Stomach (tissue), 9 donors: ENCODE results near the gene PDCD7. TPM values are rescaled to one million over a fixed set of nuclear protein-coding genes. Genes with fewer than 3 reads are reported as not detected.

ENCODE experiments used
- DNase-seq, 2 donors: peaks; one replicate each; pipeline versions ENCODE4 v3.0.0 to v3.0.0-alpha.2; 2013 to 2019
- H3K27ac ChIP-seq, 5 donors: fragments of 200-600 bp in 4 of 5; sonication (generic) in 4 of 5; one replicate each; pipeline ENCODE4 v1.5.1; 2013 to 2019; ENCODE audit warnings: mild to moderate bottlenecking in 1 of 5, moderate library complexity in 1 of 5
- H3K27me3 ChIP-seq, 3 donors: fragments of 200-600 bp; sonication (generic); one replicate each; pipeline ENCODE4 v1.5.1; 2017 to 2019; ENCODE audit warnings: mixed run types in 1 of 3
- H3K36me3 ChIP-seq, 4 donors: fragments of 200-600 bp; sonication (generic); 1 replicate in 3 of 4; 2 replicates in 1 of 4; pipeline ENCODE4 v1.5.1; 2016 to 2019
- H3K4me1 ChIP-seq, 4 donors: fragments of 200-600 bp; sonication (generic); one replicate each; pipeline ENCODE4 v1.5.1; 2016 to 2019
- H3K4me3 ChIP-seq, 4 donors: fragments of 200-600 bp; sonication (generic) in 3 of 4; one replicate each; pipeline ENCODE4 v1.5.1; 2016 to 2019; ENCODE audit warnings: mild to moderate bottlenecking in 1 of 4
- H3K9me3 ChIP-seq, 4 donors: fragments of 200-600 bp; sonication (generic); one replicate each; pipeline ENCODE4 v1.5.1; 2016 to 2019
- CTCF ChIP-seq, 7 experiments: fragments of 450-650 bp in 4 of 7; fragments of 200-600 bp in 3 of 7; sonication (generic) in 3 of 7; IDR thresholded peaks; one replicate each; pipeline ENCODE4 v1.5.1; 2016 to 2019; ENCODE audit warnings: antibody characterized with exemption in 7 of 7, control low read depth in 2 of 7, mild to moderate bottlenecking in 1 of 7
- EP300 ChIP-seq: sonication (generic); formaldehyde crosslinking; IDR thresholded peaks from one replicate; pipeline ENCODE4 v1.6.1; 2017; ENCODE audit warnings: antibody characterized with exemption
- POLR2A ChIP-seq, 4 donors: fragments of 450-650 bp; IDR thresholded peaks; one replicate each; pipeline ENCODE4 v1.6.1; 2016; ENCODE audit warnings: antibody characterized with exemption in 4 of 4, control low read depth in 2 of 4, mild to moderate bottlenecking in 1 of 4, moderate library complexity in 1 of 4
- POLR2AphosphoS5 ChIP-seq, 3 donors: sonication (generic); formaldehyde crosslinking; IDR thresholded peaks; one replicate each; pipeline ENCODE4 v1.6.1; 2016; ENCODE audit warnings: antibody characterized with exemption in 3 of 3
- WGBS, 5 donors: extraction: QIAGEN DNeasy Blood & Tissue Kit in 3 of 5; methylation state at CpG; one replicate each; pipeline versions ENCODE4 v1.1.5 to v1.1.7; 2013 to 2018; 5-methylcytosine and 5-hydroxymethylcytosine counted together
- intact Hi-C: fragments of 100-400 bp; cut with DNase I; formaldehyde crosslinking; loops from one replicate; pipeline ENCODE4 v1.15.1; 2023; ENCODE audit warnings: low total_unique reads
- polyA plus RNA-seq, 3 donors: library from polyadenylated mRNA; stranded (reverse); fragments of 200-250 nt; gene quantifications; one replicate each; pipeline ENCODE4 v1.2.3, GENCODE V29; 2013
- total RNA-seq, 5 donors: library from RNA; depleted of rRNA; stranded (reverse); fragments of >200 nt; gene quantifications; one replicate each; pipeline versions ENCODE4 v1.1.0 to v1.2.3, GENCODE V29; 2014 to 2016
- donor health status: healthy with polysubstance abuse.
- donor health status: Bipolar disorder and iron deficiency.
- donor health status: healthy.

PDCD7 gene
- total and polyA plus RNA-seq, 8 donors = 10.7 to 127 (median 17.0) TPM

- intact Hi-C loops = no loop called here
- no peak for DNase-seq
These were observed 27.5 kb downstream of the PDCD7 start for GRCh38 chr15:65106011-65106590.

GRCh38 chr15:65105038-65105437 is 28.6 kb downstream of the PDCD7 start:
- intact Hi-C loops = no loop called here
- TF ChIP-seq POLR2AphosphoS5 (IDR thresholded peaks at IDR 0.05) (no peak), CTCF (IDR thresholded peaks at IDR 0.05) (no peak), POLR2A (IDR thresholded peaks at IDR 0.05) (no peak), EP300 (no peak)
- H3K9me3 ChIP-seq = no peaks in the 10 kb centered on the region
- DNase-seq = no peak
- H3K4me3 ChIP-seq = no peak overlapping the region
- H3K4me1 ChIP-seq = peaks cover 0 to 8% (median 4%) of the 10 kb centered on the region in 4 donors
- H3K27ac ChIP-seq = no peak overlapping the region
- WGBS, 5 donors = 81 to 95% (median 91%) methylated on average over 5 of the region's 5 CpGs
- peaks cover 21 to 65% (median 65%) of the 10 kb centered on the region in 4 donors for H3K36me3 ChIP-seq
- no peaks in the 10 kb centered on the region for H3K27me3 ChIP-seq

More at GRCh38 chr15:65106011-65106590, 27.5 kb downstream of the PDCD7 start:
- Histone ChIP-seq H3K4me1 (peaks cover 0 to 8% (median 4%) of the 10 kb centered on the region in 4 donors), H3K9me3 (no peaks in the 10 kb centered on the region), H3K27ac (no peak overlapping the region), H3K27me3 (no peaks in the 10 kb centered on the region), H3K4me3 (no peak overlapping the region), H3K36me3 (peaks cover 11 to 60% (median 55%) of the 10 kb centered on the region in 4 donors)
- TF ChIP-seq EP300 (no peak), CTCF (IDR thresholded peaks at IDR 0.05) (no peak), POLR2AphosphoS5 (IDR thresholded peaks at IDR 0.05) (no peak), POLR2A (IDR thresholded peaks at IDR 0.05) (no peak)
- 79 to 88% (median 85%) methylated on average over 6 of the region's 6 CpGs for WGBS, 5 donors

DNA sequence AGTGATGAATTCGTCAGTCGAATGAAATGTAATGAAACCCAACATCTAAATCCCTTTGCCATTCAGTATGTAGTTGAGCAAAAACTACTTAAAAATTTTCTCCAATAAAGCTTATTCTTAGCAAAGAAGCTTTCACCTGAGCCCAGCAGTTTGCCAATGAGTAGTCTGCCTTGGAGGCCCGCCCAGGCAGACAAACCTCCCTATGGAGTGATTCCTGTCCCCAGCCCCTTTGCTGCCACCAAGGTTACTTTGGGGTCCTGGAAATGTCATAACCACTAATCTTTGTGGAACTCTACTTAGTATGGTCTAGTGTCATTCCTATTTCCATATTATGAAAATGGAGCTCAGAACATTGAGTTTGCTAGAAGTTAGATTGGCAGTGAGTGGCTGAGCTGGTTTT is 30.7 kb downstream of the PDCD7 start:
- H3K27me3 ChIP-seq = no peaks in the 10 kb centered on the region
- intact Hi-C loops = no loop called here
- no peak overlapping the region for H3K4me3 ChIP-seq
- DNase-seq = no peak
- WGBS, 5 donors = 94 to 99% (median 97%) methylated on average over 3 of the region's 3 CpGs
- H3K9me3 ChIP-seq = no peaks in the 10 kb centered on the region
- no peak for TF ChIP-seq POLR2AphosphoS5 (IDR thresholded peaks at IDR 0.05)
- no peak for TF ChIP-seq CTCF (IDR thresholded peaks at IDR 0.05)
- TF ChIP-seq EP300 = no peak
- no peak for TF ChIP-seq POLR2A (IDR thresholded peaks at IDR 0.05)
- no peak overlapping the region for H3K27ac ChIP-seq
- peaks cover 0 to 8% (median 4%) of the 10 kb centered on the region in 4 donors for H3K4me1 ChIP-seq
- H3K36me3 ChIP-seq = peaks cover 40 to 86% (median 86%) of the 10 kb centered on the region in 4 donors

DNA sequence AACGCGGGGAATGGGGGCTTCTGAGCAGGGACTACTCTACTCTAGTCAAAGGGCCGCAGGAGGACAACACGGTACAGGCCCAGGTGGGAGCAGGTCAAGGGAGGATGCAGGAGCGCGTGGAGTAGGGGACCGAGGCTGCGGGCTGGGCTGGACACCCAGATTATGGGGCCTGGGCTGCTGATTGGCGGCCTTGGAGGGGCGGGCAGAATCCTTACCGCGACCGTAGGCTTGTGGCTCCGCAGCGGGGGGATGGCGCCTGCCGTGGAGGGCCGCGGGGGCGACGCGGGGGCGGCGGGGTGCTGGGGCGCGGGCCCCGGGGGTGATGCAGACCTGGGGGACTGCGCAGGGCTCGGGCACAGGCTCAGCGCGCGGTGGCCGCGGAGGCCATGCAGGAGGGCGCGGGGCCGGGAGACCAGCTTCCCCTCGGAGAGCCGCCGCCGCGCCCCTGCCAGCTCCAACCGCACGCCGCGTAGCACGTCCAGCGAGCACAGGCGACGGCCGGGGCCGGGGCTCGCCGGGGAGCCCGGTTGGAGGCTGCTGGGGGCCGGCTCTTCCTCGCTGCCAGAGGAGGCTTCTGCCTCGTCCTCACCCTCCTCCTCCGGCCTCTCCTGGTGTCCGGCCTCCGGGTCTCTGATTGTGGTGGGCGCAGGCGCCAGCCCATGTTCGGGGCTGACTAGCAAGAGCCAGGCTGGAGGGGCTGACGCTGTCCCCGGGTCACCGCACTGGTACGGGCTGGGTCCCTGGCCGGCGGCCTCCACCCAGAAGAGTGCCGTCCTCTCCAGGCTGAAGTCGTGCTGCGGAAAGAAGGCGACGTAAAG is 31.5 kb downstream of the PDCD7 start:
- Histone ChIP-seq H3K9me3 (no peaks in the 10 kb centered on the region), H3K36me3 (peaks cover 44 to 94% (median 90%) of the 10 kb centered on the region in 4 donors), H3K27me3 (no peaks in the 10 kb centered on the region), H3K4me1 (peaks cover 0 to 8% (median 4%) of the 10 kb centered on the region in 4 donors), H3K4me3 (no peak overlapping the region), H3K27ac (no peak overlapping the region)
- TF ChIP-seq POLR2A (IDR thresholded peaks at IDR 0.05) (no peak), EP300 (no peak), POLR2AphosphoS5 (IDR thresholded peaks at IDR 0.05) (no peak), CTCF (IDR thresholded peaks at IDR 0.05) (no peak)
- WGBS, 5 donors = 59 to 88% (median 83%) methylated on average over 28 to 75 of the region's 75 CpGs
- intact Hi-C loops = no loop called here
- DNase-seq = no peak
